Activated CD8-positive, alpha-beta T cell treated with anti-CD3 and anti-CD28 coated beads, Interleukin-2, amount 10 ng/mL, durations not matched to agents 7 days and 5 days (primary cell): ENCODE results near the gene MAP3K8. TPM values are rescaled to one million over a fixed set of nuclear protein-coding genes. Genes with fewer than 3 reads are reported as not detected.
A peak's percentile ranks its signal among the peaks of the same experiment; 100 is the strongest.

Experiments used
- ATAC-seq: fragments of 150-1000 bp; cut with Tn5 transposase; one replicate; pipeline ENCODE4 v1.10.0; 2021; ENCODE audit warnings: moderate library complexity
- CTCF ChIA-PET: fragments of 350-600 bp; sonication (Branson Sonifier 250); formaldehyde crosslinking; loops from one replicate; lab custom pipeline; 2021; ENCODE audit warnings: antibody characterized with exemption; lab: Charles Lee
- POLR2A ChIA-PET: fragments of 350-600 bp; sonication (Branson Sonifier 250); formaldehyde crosslinking; loops from one replicate; lab custom pipeline; 2021; ENCODE audit warnings: antibody characterized with exemption; lab: Charles Lee
- DNase-seq: peaks from one replicate; pipeline ENCODE4 v3.0.0-alpha.2; 2020
- H3K27ac Mint-ChIP-seq: one replicate; pipeline ENCODE4 v1.8.0; 2021; ENCODE audit warnings: mild to moderate bottlenecking, mixed read lengths
- H3K27me3 Mint-ChIP-seq: one replicate; pipeline ENCODE4 v1.8.0; 2021; ENCODE audit warnings: low read depth, mixed read lengths
- H3K36me3 Mint-ChIP-seq: one replicate; pipeline ENCODE4 v1.8.0; 2021; ENCODE audit warnings: low read depth, mixed read lengths
- H3K4me1 Mint-ChIP-seq: one replicate; pipeline ENCODE4 v1.8.0; 2021; ENCODE audit warnings: low read depth, mixed read lengths
- H3K4me3 Mint-ChIP-seq: one replicate; pipeline ENCODE4 v1.8.0; 2021; ENCODE audit warnings: mild to moderate bottlenecking, mixed read lengths
- H3K9me3 Mint-ChIP-seq: one replicate; pipeline ENCODE4 v1.8.0; 2022; ENCODE audit warnings: mixed read lengths; ENCODE audit not compliant: insufficient read depth
- total RNA-seq, 2 experiments: library from RNA; stranded (reverse); gene quantifications; one replicate each; pipeline ENCODE4 v1.2.3, GENCODE V29; 2021

MAP3K8 gene
- total RNA-seq, 2 experiments from 2014 or later = 26.0 to 27.7 TPM

- peaks cover 80% of the 10 kb centered on the region for H3K4me1 Mint-ChIP-seq
- ChIA-PET POLR2A (interaction anchor here (1.1 to 4.2 kb wide), 4 partner anchors 8 to 69 kb away, joined by 3 to 20 read pairs (median 6); no protein-coding TSS in a partner anchor), CTCF (interaction anchor here (0.8 to 3.9 kb wide), 4 partner anchors 8 to 91 kb away, joined by 3 to 17 read pairs (median 5); no protein-coding TSS in a partner anchor)
- DNase-seq (no peak), ATAC-seq (no peak)
- H3K36me3 Mint-ChIP-seq = peaks cover 7% of the 10 kb centered on the region
- no peaks in the 10 kb centered on the region for H3K27me3 Mint-ChIP-seq
- H3K27ac Mint-ChIP-seq = no peak overlapping the region
- no peaks in the 10 kb centered on the region for H3K9me3 Mint-ChIP-seq
- no peak overlapping the region for H3K4me3 Mint-ChIP-seq
These were observed 71.7 kb downstream of the MAP3K8 start for GRCh38 chr10:30505543-30506298.

- ChIA-PET POLR2A (interaction anchor here (0.8 kb wide), 1 partner anchor 18 kb away, joined by 3 read pairs; no protein-coding TSS in a partner anchor), CTCF (interaction anchor here (1.1 to 3.7 kb wide), 2 partner anchors 12 to 16 kb away, joined by 4 to 21 read pairs; no protein-coding TSS in a partner anchor)
- Mint-ChIP-seq H3K9me3 (no peaks in the 10 kb centered on the region), H3K4me1 (peaks cover 53% of the 10 kb centered on the region), H3K4me3 (no peak overlapping the region), H3K36me3 (peaks cover 3% of the 10 kb centered on the region), H3K27me3 (no peaks in the 10 kb centered on the region), H3K27ac (no peak overlapping the region)
- DNase-seq = no peak
- no peak for ATAC-seq
These were observed 75.5 kb downstream of the MAP3K8 start for GRCh38 chr10:30509508-30509907.

- POLR2A ChIA-PET = interaction anchor here (0.8 kb wide), 1 partner anchor 19 kb away, joined by 3 read pairs; no protein-coding TSS in a partner anchor
- Mint-ChIP-seq H3K9me3 (no peaks in the 10 kb centered on the region), H3K27ac (no peak overlapping the region), H3K4me1 (peaks cover 48% of the 10 kb centered on the region), H3K4me3 (no peak overlapping the region), H3K27me3 (no peaks in the 10 kb centered on the region), H3K36me3 (peaks cover 3% of the 10 kb centered on the region)
- ATAC-seq = peak; percentile 47
- DNase-seq = no peak
- CTCF ChIA-PET = interaction anchor here (0.9 to 3.7 kb wide), 4 partner anchors 13 to 96 kb away, joined by 3 to 21 read pairs (median 5); no protein-coding TSS in a partner anchor
These were observed 76.4 kb downstream of the MAP3K8 start for GRCh38 chr10:30510184-30510931.

- Mint-ChIP-seq H3K4me3 (no peak overlapping the region), H3K4me1 (peaks cover 40% of the 10 kb centered on the region), H3K9me3 (no peaks in the 10 kb centered on the region), H3K27ac (peak overlapping the region; percentile 0), H3K36me3 (peaks cover 3% of the 10 kb centered on the region), H3K27me3 (no peaks in the 10 kb centered on the region)
- ChIA-PET CTCF (interaction anchor here (0.9 to 3.7 kb wide), 6 partner anchors 13 to 97 kb away, joined by 3 to 21 read pairs (median 3); no protein-coding TSS in a partner anchor), POLR2A (interaction anchor here (0.9 to 1.0 kb wide), 2 partner anchors 11 to 19 kb away, joined by 4 read pairs; no protein-coding TSS in a partner anchor)
- ATAC-seq (no peak), DNase-seq (no peak)
These were observed 77.1 kb downstream of the MAP3K8 start for GRCh38 chr10:30510932-30511700.

Other genes with a start within 250 kb of the MAP3K8 start
- 10 to 100 TPM; 32.6 to 33.2 TPM for gene MTPAP, start 84.9 kb upstream of the MAP3K8 start, total RNA-seq
- gene LYZL2, start 195.6 kb downstream of the MAP3K8 start, total RNA-seq = not detected